Right atrium auricular region (tissue), 2 donors: ENCODE results near the gene MAP1LC3B2. TPM values are rescaled to one million over a fixed set of nuclear protein-coding genes. Genes with fewer than 3 reads are reported as not detected.
A peak's percentile ranks its signal among the peaks of the same experiment; 100 is the strongest.

Experiments used
- DNase-seq: peaks from one replicate; pipeline ENCODE4 v3.0.0-alpha.2; 2019; ENCODE audit warnings: low spot score
- H3K27ac ChIP-seq, 2 donors: fragments of 200-600 bp; sonication (generic); 1 replicate in 1 of 2; 2 replicates in 1 of 2; pipeline ENCODE4 v1.5.1; 2016 to 2019
- H3K27me3 ChIP-seq, 2 donors: fragments of 200-600 bp; sonication (generic); one replicate each; pipeline versions ENCODE4 v1.5.1 to v1.6.0; 2017 to 2019
- H3K36me3 ChIP-seq: fragments of 200-600 bp; sonication (generic); one replicate; pipeline ENCODE4 v1.5.1; 2016
- H3K4me1 ChIP-seq, 2 donors: fragments of 200-600 bp; sonication (generic); one replicate each; pipeline versions ENCODE4 v1.5.1 to v1.6.0; 2017 to 2019
- H3K4me3 ChIP-seq, 2 donors: fragments of 200-600 bp; sonication (generic); 1 replicate in 1 of 2; 2 replicates in 1 of 2; pipeline ENCODE4 v1.5.1; 2017 to 2019; ENCODE audit warnings: mild to moderate bottlenecking in 1 of 2, moderate library complexity in 1 of 2
- H3K9me3 ChIP-seq, 2 donors: fragments of 200-600 bp; sonication (generic); one replicate each; pipeline ENCODE4 v1.5.1; 2019
- CTCF ChIP-seq, 2 donors: fragments of 200-600 bp; sonication (generic); IDR thresholded peaks; one replicate each; pipeline ENCODE4 v1.5.1; 2019; ENCODE audit warnings: antibody characterized with exemption in 2 of 2
- total RNA-seq, 2 donors: library from RNA; depleted of rRNA; stranded (reverse); fragments of >200 nt; gene quantifications; one replicate each; pipeline ENCODE4 v1.1.0, GENCODE V29; 2016

The MAP1LC3B2 gene
- total RNA-seq, 2 donors from 2014 or later, result 1.0 to 1.4 TPM

DNA sequence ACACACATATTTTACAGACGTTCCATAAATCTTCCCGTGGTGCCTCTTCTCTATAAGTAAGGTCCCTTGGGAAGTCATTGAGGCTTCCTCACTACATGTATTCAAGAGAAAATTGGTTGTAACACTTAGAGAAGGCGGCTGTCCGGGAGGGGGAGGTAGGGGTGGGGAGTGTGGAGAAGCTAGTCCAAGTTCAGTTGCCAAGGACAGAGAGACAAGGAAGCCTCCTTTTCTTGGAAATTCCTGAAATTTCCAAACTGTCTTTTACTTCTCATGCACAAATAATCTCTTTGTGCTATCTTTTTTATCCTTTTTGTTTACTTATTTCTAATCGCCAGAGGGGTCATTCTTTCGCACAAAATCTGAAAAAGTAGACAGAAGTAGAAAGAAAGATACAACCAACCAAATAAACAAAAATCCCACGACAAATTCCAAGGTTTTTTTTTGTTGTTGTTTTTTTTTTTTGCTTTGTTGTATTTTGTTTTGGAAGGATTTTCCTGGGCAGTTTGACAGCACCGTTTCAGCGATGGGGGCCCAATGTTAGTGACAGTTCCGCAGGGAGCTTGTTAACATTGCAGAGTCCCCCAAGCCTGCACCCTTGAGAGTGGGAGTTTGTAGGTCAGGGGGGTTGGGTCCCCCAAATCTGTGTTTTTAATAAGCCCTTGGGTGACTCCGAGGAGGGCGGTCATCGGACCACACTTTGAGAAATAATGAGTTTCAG, 45.2 kb downstream of the MAP1LC3B2 start:
- Histone ChIP-seq H3K9me3 (no peaks in the 10 kb centered on the region), H3K4me3 (no peak overlapping the region), H3K27me3 (no peaks in the 10 kb centered on the region), H3K4me1 (peaks cover 0 to 18% of the 10 kb centered on the region in 2 donors), H3K27ac (no peak overlapping the region), H3K36me3 (no peaks in the 10 kb centered on the region)
- no peak for DNase-seq
- no peak for TF ChIP-seq CTCF (IDR thresholded peaks at IDR 0.05)

DNA sequence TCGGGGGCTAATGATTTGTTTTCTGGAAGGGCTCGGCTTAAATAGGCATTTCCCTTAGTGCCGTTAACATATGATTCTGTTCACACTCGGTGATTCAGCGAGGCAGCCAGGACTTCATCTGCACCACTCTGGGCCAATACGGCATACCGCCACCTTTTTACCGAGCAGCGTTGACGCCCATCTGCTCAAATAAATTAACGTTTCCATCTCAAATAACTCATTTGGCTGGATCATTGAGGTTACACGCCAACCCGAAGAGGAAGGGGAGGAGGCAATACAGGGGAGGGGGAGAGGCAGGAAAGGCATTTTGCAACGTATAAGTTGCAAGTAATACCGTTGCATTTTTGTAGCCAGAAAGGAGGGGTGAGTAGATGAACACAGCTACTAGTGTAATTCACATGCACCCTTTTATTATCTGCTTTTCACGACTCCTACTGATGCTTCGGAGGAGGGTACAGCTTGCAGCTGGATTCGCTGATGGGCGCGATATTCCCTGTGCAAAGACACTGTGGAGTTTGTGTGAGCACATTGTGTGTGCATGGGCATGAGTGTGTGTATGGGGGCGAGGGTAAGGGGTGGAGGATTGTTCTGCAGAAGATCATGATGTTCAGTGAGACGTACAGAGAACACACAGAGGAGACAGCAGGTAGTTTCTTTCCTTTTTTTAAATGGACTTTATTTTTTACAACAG, 45.9 kb downstream of the MAP1LC3B2 start:
- no peak for TF ChIP-seq CTCF (IDR thresholded peaks at IDR 0.05)
- no peak overlapping the region for H3K4me3 ChIP-seq
- H3K4me1 ChIP-seq, result peaks cover 0 to 20% of the 10 kb centered on the region in 2 donors
- no peak for DNase-seq
- H3K36me3 ChIP-seq, result no peaks in the 10 kb centered on the region
- no peaks in the 10 kb centered on the region for H3K9me3 ChIP-seq
- no peak overlapping the region for H3K27ac ChIP-seq
- H3K27me3 ChIP-seq, result no peaks in the 10 kb centered on the region

DNA sequence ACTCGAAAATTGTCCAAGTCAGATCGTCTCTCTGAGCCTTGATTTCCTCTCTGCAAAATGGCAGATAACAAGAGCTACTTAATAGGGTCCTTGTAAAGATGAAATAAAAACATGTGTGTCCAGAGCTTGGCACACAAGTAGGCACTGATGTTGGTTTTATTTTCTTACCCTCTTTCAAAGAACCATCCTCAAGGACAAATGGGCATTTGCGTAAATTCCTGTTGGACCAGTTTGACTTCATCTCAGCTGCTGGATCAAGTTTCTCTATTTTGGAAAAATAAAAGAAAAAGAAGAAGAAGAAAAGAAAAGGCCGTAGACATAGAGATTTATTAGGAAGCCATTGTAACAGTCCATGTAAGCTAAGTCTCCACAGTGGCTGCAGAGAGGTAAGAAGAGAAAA, 47.2 kb downstream of the MAP1LC3B2 start:
- H3K27me3 ChIP-seq, result no peaks in the 10 kb centered on the region
- no peaks in the 10 kb centered on the region for H3K9me3 ChIP-seq
- H3K4me3 ChIP-seq, result no peak overlapping the region
- TF ChIP-seq CTCF (IDR thresholded peaks at IDR 0.05), result no peak
- H3K36me3 ChIP-seq, result no peaks in the 10 kb centered on the region
- H3K27ac ChIP-seq, result no peak overlapping the region
- DNase-seq, result no peak
- H3K4me1 ChIP-seq, result peaks cover 0 to 19% of the 10 kb centered on the region in 2 donors

- Histone ChIP-seq H3K36me3 (no peaks in the 10 kb centered on the region), H3K9me3 (no peaks in the 10 kb centered on the region), H3K27me3 (no peaks in the 10 kb centered on the region), H3K4me1 (peaks cover 0 to 13% of the 10 kb centered on the region in 2 donors), H3K4me3 (no peak overlapping the region), H3K27ac (no peak overlapping the region)
- no peak for TF ChIP-seq CTCF (IDR thresholded peaks at IDR 0.05)
- no peak for DNase-seq
These were observed 47.9 kb downstream of the MAP1LC3B2 start for GRCh38 chr12:116607039-116607438.

DNA sequence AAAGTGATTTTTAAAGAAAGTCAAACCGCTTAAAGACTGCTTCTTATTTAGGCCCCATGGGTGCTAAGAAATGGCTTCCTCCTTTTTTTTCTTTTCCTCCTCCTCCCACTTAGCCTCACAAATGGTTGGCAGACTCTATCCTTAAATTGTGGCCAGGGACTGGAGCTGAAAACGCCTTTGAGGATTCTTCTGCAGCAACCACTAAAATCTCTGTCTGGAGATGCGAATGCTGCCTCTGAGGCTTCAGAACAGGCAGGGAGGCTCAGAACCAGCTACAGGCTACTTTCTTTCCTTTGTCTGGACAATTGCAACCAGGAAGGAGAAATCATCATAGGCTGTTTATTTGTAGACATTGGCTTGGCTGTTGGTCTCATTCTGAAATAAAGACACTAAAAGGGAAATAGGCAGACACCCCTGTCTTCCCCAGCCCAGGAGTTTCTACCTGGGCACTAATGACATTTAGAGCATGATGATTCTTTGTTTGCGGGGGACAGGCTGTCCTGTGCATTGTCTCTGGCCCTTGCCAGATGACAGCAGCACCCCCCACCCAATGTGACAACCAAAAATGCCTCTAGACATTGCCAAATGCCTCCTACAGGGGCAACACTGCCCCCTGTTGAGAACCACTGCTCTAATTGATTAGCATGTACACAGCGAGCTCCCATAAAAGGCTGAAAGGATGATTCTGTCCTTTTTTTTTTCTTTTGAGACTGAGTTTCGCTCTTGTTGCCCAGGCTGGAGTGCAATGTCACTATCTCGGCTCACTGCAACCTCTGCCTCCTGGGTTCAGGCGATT, 50.3 kb downstream of the MAP1LC3B2 start:
- peak in 1 of 2 donors; percentile 44 for TF ChIP-seq CTCF (IDR thresholded peaks at IDR 0.05)
- no peak overlapping the region for H3K27ac ChIP-seq

More for the DNA sequence above, 50.3 kb downstream of the MAP1LC3B2 start:
- Histone ChIP-seq H3K9me3 (no peaks in the 10 kb centered on the region), H3K36me3 (no peaks in the 10 kb centered on the region), H3K27me3 (no peaks in the 10 kb centered on the region), H3K4me1 (peaks cover 0 to 12% of the 10 kb centered on the region in 2 donors), H3K4me3 (no peak overlapping the region)
- no peak for DNase-seq
